NCI-H526 treated with DMSO at 0.1 percent for 48 hours (cell line): ENCODE results near the gene TSPEAR.

Source experiments
- DNase-seq: peaks from one replicate; lab custom pipeline; 2025; lab: John Stamatoyannopoulos, UW

The TSPEAR gene

DNA sequence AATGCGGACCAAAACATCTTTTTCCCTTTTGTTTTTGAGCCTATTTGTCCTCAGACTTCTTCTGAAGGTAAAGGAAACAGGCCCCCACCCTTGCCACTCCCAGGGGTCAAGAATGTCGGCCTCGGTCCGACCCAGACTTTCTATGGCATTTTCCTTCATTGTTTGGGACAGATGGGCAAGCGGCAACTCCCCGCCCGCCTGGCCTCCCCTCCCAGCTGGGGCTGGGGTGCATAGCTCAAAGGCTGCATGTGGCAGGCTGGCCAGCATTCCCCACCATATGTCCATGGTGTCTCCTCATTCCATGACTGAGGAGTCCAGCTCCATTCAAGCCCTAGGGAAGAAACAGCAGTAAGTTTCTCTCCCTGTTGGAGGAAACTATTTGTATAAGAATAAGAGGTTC is 29.4 kb upstream of the TSPEAR start:
- DNase-seq, result no peak

GRCh38 chr21:44739316-44739715 is 27.9 kb upstream of the TSPEAR start:
- DNase-seq, result no peak

DNA sequence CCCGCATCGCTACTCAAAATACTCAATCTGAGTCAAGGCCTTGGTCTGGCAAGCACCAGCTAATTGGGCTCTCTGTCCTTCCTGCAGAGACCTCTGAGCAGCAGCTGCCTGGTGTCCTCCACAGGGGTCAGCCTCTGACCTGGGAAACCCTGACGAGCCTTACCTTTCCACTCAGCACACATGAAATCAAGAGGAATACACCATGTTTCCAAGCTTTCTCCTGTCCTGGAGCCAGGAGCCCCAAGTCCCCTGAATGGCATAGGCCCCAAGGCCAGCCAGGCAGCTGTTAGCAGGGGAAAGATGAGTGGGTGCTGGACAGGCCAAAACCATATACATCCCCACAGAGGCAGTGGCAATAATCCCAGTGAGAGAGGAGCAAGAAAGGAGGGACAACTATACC is 27.2 kb upstream of the TSPEAR start:
- DNase-seq, result no peak

DNA sequence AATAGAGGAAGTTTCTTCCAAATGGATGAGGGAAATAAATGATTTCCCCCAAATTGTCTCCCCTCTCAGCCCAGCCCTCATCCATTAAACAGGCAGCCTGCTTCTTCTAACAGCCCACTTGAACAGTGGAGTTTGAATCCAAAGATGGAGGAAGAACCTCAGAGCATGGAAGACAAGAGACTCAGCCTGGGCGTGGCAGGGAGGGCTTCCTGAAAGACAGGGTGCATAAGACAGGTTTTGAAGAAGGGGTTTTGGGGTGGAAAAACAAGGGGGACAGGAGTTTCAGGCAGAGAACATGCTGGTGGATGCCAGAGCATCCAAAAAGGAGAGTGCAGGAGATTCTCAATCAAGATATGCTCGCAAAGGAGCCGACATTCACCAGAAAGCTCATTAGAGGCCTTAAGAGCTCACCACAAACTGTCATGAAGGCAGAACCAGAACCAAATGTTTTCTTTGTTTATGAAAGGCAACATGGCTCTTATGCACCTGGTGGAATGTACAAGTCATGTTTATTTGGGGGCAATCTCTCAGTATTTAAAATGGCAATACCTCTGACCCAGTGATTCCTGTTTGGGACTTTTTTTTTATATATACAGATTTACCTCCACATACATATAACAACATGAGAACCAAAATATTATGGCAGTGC is 26.5 kb upstream of the TSPEAR start:
- no peak for DNase-seq

DNA sequence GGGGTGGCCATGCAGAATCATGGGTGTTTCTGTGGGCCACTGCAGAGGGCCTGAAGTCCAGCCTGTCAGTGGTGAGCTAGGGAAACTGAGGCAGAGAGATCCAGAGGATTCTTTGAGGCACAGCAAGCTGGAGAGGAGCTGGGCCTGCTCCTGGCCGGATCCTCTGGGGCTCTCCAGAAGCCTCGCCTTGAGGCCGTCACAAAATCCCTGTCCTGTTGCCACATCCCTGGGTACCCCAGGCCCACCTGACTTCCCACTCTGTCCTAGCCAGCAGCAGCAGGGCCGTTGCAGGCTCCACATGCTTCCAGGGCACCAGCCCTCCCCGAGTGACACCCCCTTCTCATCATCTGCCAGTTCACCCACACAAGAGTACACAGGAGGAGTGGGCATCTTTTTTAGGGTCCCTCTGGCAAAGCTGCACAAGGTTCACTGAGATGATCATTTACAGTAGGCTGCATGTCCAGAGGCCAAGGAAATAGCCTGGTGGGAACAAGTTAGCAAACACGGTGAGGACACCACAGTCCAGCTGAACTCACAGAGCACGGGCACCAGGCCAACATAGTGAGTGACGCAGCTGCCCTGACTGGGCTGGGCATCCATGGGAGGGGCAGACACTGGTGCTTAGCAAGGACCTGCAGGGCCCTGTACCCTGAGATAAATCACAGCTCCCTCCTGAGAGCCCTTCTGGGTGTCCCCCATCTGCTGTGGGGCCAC is 25.1 kb upstream of the TSPEAR start:
- DNase-seq, result no peak

DNA sequence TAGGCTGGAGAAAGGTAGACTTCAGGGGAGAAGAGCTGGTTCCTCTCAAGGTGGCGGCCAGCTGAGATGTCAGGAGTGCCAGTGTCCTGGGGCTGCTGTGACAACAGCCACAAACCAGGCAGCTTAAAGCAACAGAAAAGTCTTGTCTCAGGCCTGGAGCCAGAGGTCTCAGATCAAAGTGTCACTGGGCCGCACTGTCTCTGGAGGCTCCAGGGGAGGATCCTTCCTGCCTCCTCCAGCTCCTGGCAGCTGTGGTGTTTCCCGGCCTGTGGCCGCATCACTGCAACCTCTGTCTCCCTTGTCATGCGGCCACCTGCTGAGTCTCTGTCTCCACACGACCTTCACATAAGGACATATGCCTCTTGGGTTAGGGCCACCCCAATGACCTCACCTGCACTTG is 24.4 kb upstream of the TSPEAR start:
- no peak for DNase-seq

GRCh38 chr21:44734841-44735240 is 23.5 kb upstream of the TSPEAR start:
- no peak for DNase-seq

DNA sequence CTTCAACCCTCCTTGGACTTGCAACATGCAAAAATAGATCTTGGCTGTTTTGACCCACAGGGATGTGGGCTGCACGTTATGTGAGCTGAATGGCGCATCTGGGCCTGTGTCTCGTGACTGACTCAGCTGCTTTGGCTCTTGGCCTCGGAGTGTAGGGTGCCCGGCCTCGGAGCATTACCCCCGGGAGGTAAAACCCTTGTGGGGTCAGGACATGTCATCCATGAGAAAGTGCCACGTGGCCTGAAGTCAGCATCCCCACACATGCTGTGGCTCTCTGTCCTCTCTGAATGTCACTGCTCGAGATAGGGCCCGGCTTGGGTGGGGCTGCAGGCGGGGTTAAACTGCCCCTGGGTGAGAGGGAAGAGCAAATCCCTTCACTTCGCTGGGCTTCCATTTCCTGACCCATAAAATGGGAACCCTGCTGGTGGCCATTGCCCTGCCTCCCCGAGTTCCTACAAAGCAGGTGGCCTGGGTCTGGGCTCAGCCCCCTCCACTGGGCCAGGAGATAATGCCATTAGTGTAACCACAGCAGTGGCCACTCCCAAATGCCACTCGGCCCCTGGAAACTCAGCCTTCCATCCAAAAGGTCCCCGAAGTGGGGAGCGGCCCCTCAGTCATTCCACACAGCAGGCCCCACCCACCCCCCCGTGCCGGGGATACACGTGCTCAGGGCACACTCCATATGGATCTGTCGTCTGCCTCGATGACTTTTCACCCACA is 22.8 kb upstream of the TSPEAR start:
- no peak for DNase-seq

- DNase-seq, result no peak
Observed at GRCh38 chr21:44732956-44733355, 21.6 kb upstream of the TSPEAR start.

DNA sequence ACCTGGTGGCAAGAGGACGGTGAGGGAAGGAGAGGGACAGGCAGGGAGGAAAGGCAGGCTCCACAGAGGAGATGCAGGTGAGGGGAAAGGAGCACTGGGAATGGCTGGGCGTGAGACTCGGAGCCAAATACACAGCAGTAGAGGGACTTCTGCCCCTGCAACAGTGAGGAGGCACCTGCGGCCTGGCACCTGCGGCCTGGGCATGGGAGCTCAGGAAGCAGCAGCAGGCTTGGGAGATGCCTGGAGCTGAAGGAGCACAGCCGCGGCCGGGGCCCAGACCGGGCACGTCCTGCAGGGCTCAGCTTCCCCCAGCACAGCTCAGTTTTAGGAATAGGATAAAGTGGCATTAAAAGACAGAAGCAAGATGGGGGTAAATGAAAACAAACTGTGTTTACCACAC is 20.9 kb upstream of the TSPEAR start:
- DNase-seq, result no peak

DNA sequence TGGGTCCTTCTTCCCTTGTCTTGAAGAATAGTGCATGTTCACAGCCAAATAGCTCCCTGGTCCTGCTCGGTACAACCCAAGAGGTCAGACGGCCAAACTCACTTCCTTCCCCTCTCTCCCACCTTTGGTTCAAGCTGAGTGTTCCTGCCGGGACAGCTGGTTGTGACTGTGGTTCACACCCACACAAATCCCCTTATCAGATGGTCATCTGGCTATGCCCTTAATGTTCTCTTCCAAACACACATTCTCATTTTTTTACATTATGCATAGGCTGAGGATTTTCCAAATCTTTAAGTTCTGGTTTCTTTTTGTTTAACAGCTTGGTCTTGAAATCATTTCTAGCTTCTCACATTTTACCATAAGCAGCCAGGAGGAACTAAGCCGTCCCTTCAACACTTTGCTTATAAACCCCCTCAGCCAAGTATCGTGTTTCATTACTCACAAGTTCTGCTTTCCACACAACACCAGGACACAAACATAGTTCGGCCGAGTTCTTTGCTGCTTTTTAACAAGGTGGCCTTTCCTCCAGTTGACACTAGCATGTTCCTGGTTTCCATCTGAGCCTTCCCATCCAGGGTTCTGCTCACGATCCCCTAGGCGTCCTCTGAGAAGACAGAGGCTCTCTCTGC is 19.7 kb upstream of the TSPEAR start:
- DNase-seq, result no peak

GRCh38 chr21:44730028-44730395 is 18.6 kb upstream of the TSPEAR start:
- no peak for DNase-seq

- no peak for DNase-seq
Observed at GRCh38 chr21:44729336-44730027, 18.1 kb upstream of the TSPEAR start.

DNA sequence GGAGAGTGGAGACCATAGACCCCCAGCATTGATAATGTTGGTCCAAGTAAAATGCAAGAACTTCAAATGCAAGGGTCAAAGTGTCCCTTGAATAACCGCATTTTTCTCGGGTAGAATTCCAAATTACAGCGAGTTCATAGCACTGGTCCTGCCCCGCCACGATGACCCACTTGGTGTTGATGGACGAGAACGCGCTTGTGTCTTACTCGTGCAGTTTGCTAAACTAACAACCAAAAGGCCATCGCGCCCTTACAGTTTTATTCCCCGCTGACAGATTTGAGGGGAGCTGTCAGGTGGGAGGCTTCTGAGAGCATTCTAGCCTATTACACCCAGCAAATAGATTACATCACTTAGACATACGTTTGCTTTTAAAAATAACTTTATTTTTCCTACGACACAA is 17.3 kb upstream of the TSPEAR start:
- DNase-seq, result no peak

DNA sequence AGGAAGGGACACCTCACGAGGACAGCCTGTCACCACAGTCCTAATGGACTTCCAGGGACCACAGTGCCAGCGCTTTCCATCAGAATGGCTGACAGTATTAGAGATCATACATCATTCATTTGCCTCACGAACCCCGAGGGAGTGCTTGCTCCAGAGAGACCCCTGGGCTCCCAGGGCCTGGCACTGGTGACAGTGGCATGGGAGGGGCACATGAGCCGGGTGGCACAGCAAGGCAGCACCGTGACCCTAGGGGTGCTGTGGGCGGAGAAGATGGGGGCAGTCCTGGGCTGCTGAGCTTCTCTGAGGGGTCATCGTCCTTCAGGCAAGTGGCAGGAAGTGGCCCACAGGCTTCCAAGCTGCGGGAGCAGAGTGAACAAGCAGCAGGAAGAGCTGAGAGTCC is 16.4 kb upstream of the TSPEAR start:
- DNase-seq, result no peak

DNA sequence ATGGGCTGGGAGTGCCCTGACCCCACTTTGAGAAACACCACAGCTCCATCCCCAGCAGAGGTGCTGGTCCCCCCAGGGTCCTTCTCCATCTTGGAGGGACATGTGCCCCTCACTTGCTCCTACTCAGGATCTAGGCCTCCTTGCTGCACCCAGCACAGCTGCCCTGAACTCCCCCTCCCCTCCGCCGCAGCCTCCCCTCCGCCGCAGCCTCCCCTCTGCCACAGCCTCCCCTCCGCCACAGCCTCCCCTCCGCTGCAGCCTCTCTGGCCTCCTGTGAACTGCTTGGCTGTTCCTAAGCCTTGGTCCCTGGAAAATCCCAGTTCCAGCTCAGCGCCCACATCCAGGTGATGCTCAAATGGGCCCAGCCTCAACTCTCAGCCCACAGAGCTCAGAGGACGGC is 15.9 kb upstream of the TSPEAR start:
- DNase-seq, result no peak

DNA sequence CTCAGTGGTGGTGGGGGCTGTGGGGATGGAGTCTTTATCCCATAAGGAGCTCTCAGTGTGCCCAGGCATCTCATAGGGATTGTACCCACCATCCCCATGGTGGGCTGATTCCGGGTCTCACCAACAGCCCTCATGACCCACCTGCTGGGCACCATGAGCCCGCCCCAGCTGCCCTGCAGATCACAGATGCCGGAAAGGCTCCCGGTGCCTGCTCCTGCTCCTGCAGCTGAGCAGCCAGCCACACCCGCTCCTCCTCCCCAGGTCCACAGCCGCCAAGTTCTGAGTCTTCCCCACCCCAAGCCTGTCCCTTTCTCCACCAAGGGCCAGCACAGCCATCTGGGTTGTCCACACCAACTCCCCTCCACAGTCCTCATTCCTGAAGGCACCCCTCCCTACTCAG is 15.5 kb upstream of the TSPEAR start:
- DNase-seq, result no peak

- DNase-seq, result no peak
Observed at GRCh38 chr21:44724926-44725325, 13.6 kb upstream of the TSPEAR start.

- DNase-seq, result no peak
Observed at GRCh38 chr21:44724196-44724595, 12.8 kb upstream of the TSPEAR start.

DNA sequence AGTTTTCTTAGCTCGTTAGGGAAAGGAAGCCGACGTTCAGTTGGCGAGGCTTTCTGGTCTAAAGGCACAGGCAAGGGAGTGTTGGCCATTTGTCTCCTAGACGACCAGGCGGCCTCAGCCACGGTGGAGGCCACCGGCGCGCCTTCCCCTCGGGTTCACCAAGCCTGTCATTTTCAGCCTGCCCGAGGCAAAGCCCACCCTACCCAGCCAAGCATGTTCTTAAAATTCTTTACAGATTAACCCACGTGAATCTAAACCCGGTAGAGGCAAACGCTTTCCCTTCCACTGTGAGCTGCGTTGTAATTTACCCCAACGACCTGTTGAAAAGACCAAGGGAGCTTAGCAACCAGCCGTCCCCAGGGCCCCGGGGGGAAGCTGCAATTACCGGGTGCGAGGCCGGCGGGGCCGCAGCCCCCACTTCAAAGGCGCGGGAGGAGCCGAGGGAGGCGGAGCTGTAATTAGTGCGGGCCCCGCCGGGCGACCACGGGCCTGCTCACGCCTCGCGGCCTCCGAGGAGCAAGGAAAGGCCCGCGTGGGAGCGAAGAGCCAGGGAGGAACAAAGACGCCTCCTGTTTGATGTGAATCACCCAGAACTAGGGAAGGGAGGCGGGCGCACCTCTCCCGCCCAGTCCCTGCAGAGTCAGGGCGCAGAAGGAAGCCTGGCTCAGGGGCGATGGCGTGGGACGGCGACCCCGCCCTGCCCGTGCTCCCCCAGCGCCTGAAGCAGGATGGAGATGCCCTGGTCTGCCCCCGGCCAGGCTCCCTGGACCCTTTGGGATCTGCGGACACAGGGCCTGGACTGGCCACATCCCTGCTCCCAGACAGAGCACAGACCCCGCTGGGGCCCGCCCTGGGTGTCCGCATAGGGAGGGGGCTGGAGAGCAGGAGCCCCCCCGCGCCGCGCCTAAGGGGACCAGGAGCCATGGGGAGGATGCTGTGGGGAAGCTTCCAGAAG is 12.1 kb upstream of the TSPEAR start:
- no peak for DNase-seq

GRCh38 chr21:44722731-44723130 is 11.4 kb upstream of the TSPEAR start:
- DNase-seq, result no peak
